ENCODE measurements around the gene TAF1C.

DNA sequence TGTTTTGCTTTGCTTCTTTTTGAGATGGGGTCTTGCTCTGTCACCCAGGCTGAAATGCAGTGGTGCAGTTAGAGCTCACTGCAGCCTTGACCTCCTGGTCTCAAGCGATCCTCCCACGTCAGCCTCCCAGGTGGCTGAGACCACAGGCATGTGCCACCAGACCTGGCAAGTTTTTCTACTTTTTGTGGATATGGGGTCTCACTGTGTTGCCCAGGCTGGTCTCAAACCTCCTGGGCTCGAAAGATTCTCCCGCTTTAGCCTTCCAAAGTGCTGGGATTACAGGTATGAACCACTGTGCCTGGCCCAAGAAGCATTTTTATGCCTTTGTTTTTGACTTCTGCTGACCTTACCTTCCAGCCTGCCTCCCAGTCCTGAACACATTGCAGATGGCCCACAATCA lies 31.6 kb downstream of the TAF1C start:
- TF ChIP-seq, protein P1, sequence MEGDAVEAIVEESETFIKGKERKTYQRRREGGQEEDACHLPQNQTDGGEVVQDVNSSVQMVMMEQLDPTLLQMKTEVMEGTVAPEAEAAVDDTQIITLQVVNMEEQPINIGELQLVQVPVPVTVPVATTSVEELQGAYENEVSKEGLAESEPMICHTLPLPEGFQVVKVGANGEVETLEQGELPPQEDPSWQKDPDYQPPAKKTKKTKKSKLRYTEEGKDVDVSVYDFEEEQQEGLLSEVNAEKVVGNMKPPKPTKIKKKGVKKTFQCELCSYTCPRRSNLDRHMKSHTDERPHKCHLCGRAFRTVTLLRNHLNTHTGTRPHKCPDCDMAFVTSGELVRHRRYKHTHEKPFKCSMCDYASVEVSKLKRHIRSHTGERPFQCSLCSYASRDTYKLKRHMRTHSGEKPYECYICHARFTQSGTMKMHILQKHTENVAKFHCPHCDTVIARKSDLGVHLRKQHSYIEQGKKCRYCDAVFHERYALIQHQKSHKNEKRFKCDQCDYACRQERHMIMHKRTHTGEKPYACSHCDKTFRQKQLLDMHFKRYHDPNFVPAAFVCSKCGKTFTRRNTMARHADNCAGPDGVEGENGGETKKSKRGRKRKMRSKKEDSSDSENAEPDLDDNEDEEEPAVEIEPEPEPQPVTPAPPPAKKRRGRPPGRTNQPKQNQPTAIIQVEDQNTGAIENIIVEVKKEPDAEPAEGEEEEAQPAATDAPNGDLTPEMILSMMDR (IDR thresholded peaks at IDR 0.05) = no peak
- no peak for TF ChIP-seq POLR2A (IDR thresholded peaks at IDR 0.05)
- no peak for TF ChIP-seq POLR2AphosphoS5 (IDR thresholded peaks at IDR 0.05)
- no peak for TF ChIP-seq EP300 (IDR thresholded peaks at IDR 0.05)

Data from suprapubic skin (tissue), 4 donors.